HEK293T (cell line): ENCODE data around the gene POLR1D.

Source experiments
- CTCF ChIA-PET: fragments of 350-600 bp; formaldehyde crosslinking; extraction: SDS; loops from one replicate; lab custom pipeline; 2021; ENCODE audit warnings: antibody characterized with exemption, inconsistent platforms; lab: Yijun Ruan, JAX
- POLR2A ChIA-PET: fragments of 350-600 bp; formaldehyde crosslinking; extraction: SDS; loops from one replicate; lab custom pipeline; 2020; ENCODE audit warnings: antibody characterized with exemption, inconsistent platforms; lab: Yijun Ruan, JAX
- DNase-seq: peaks from one replicate; pipeline ENCODE4 v3.0.0; 2012; ENCODE audit warnings: mixed read lengths; ENCODE audit errors: extremely low spot score
- ARNT ChIP-seq: fragments of 450-650 bp; IDR thresholded peaks from 2 replicates; pipeline ENCODE4 v1.6.1; 2017; ENCODE audit warnings: mild to moderate bottlenecking
- BHLHE40 ChIP-seq: fragments of 450-650 bp; IDR thresholded peaks from 2 replicates; pipeline ENCODE4 v1.6.1; 2016; ENCODE audit warnings: mild to moderate bottlenecking, moderate library complexity, borderline replicate concordance
- CTBP1 ChIP-seq: fragments of 450-650 bp; IDR thresholded peaks from 2 replicates; pipeline ENCODE4 v1.6.1; 2016; ENCODE audit warnings: borderline replicate concordance
- ELF4 ChIP-seq: fragments of 450-650 bp; IDR thresholded peaks from 2 replicates; pipeline ENCODE4 v1.6.1; 2017; ENCODE audit warnings: antibody characterized with exemption
- FOXA1 ChIP-seq: fragments of 450-650 bp; IDR thresholded peaks from 2 replicates; pipeline ENCODE4 v1.6.1; 2016; ENCODE audit warnings: mild to moderate bottlenecking
- FOXK2 ChIP-seq: fragments of 450-650 bp; IDR thresholded peaks from 2 replicates; pipeline ENCODE4 v1.6.1; 2016; ENCODE audit warnings: mild to moderate bottlenecking
- FOXM1 ChIP-seq: fragments of 450-650 bp; IDR thresholded peaks from 2 replicates; pipeline ENCODE4 v1.6.1; 2017; ENCODE audit warnings: mild to moderate bottlenecking, borderline replicate concordance
- HDGF ChIP-seq: fragments of 450-650 bp; IDR thresholded peaks from 2 replicates; pipeline ENCODE4 v1.6.1; 2017; ENCODE audit warnings: antibody characterized with exemption, borderline replicate concordance
- L3MBTL2 ChIP-seq: fragments of 450-650 bp; conservative IDR thresholded peaks from 2 replicates; pipeline ENCODE4 v1.6.1; 2016; ENCODE audit warnings: mild to moderate bottlenecking
- LEF1 ChIP-seq: fragments of 450-650 bp; IDR thresholded peaks from 2 replicates; pipeline ENCODE4 v1.6.1; 2017; ENCODE audit warnings: mild to moderate bottlenecking, borderline replicate concordance
- NFRKB ChIP-seq: fragments of 450-650 bp; IDR thresholded peaks from 2 replicates; pipeline ENCODE4 v1.6.1; 2016; ENCODE audit warnings: mild to moderate bottlenecking, moderate library complexity
- PKNOX1 ChIP-seq: fragments of 450-650 bp; IDR thresholded peaks from 2 replicates; pipeline ENCODE4 v1.6.1; 2016
- SP1 ChIP-seq: fragments of 450-650 bp; IDR thresholded peaks from 2 replicates; pipeline ENCODE4 v1.6.1; 2017
- SUZ12 ChIP-seq: fragments of 450-650 bp; IDR thresholded peaks from 2 replicates; pipeline ENCODE4 v1.6.1; 2016; ENCODE audit warnings: mild to moderate bottlenecking
- TARDBP ChIP-seq: fragments of 450-650 bp; IDR thresholded peaks from 2 replicates; pipeline ENCODE4 v1.6.1; 2016
- ZNF384 ChIP-seq: fragments of 450-650 bp; IDR thresholded peaks from 2 replicates; pipeline ENCODE4 v1.6.1; 2016

Gene POLR1D

GRCh38 chr13:27643334-27644132 is 21.8 kb downstream of the POLR1D start:
- CTCF ChIA-PET: no interaction called here
- TF ChIP-seq FOXA1 (no peak), FOXM1 (no peak), TARDBP (no peak), ZNF384 (no peak), CTBP1 (no peak), LEF1 (no peak), ARNT (no peak), NFRKB (no peak), L3MBTL2 (no peak), BHLHE40 (no peak), HDGF (no peak), PKNOX1 (no peak), SP1 (no peak), FOXK2 (no peak), SUZ12 (no peak)
- no peak for DNase-seq
- POLR2A ChIA-PET: no interaction called here

GRCh38 chr13:27644302-27644701 is 22.6 kb downstream of the POLR1D start:
- CTCF ChIA-PET: interaction anchor here (1.3 kb wide), 1 partner anchor 182 kb away, joined by 3 read pairs; no protein-coding TSS in a partner anchor
- DNase-seq: no peak
- TF ChIP-seq BHLHE40 (no peak), ARNT (no peak), L3MBTL2 (no peak), ZNF384 (no peak), NFRKB (no peak), HDGF (no peak), SUZ12 (no peak), TARDBP (no peak), PKNOX1 (no peak), SP1 (no peak), LEF1 (no peak), FOXA1 (no peak), FOXM1 (no peak), FOXK2 (no peak), ELF4 (no peak)

GRCh38 chr13:27650312-27650711 is 28.6 kb downstream of the POLR1D start:
- TF ChIP-seq HDGF (no peak), ARNT (no peak), NFRKB (no peak), PKNOX1 (no peak), ELF4 (no peak), CTBP1 (no peak), SP1 (no peak), FOXA1 (no peak), ZNF384 (no peak), TARDBP (no peak), L3MBTL2 (no peak), FOXK2 (no peak)
- DNase-seq: no peak
- CTCF ChIA-PET: no interaction called here
- POLR2A ChIA-PET: no interaction called here

More at GRCh38 chr13:27644302-27644701, 22.6 kb downstream of the POLR1D start:
- POLR2A ChIA-PET: no interaction called here

- DNase-seq: no peak
- CTCF ChIA-PET: no interaction called here
- POLR2A ChIA-PET: no interaction called here
- TF ChIP-seq L3MBTL2 (no peak), CTBP1 (no peak), LEF1 (no peak), SP1 (no peak), TARDBP (no peak), FOXM1 (no peak), FOXA1 (no peak), BHLHE40 (no peak), ELF4 (no peak), ZNF384 (no peak), ARNT (no peak), SUZ12 (no peak), HDGF (no peak), NFRKB (no peak)
Measured at GRCh38 chr13:27654059-27654458, 32.4 kb downstream of the POLR1D start.

- no peak for TF ChIP-seq L3MBTL2
- TF ChIP-seq ELF4: no peak
- TF ChIP-seq FOXA1: no peak
- TF ChIP-seq BHLHE40: no peak
- no peak for TF ChIP-seq NFRKB
- ChIA-PET CTCF (no interaction called here), POLR2A (no interaction called here)
- no peak for DNase-seq
Measured at GRCh38 chr13:27654816-27655215, 33.1 kb downstream of the POLR1D start.

- CTCF ChIA-PET: no interaction called here
- DNase-seq: no peak
- TF ChIP-seq HDGF: no peak
- TF ChIP-seq SUZ12: no peak
- no peak for TF ChIP-seq ARNT
- no peak for TF ChIP-seq ELF4
- TF ChIP-seq FOXM1: no peak
- TF ChIP-seq BHLHE40: no peak
- no peak for TF ChIP-seq FOXK2
- no peak for TF ChIP-seq TARDBP
- POLR2A ChIA-PET: no interaction called here
Measured at GRCh38 chr13:27657724-27658123, 36.0 kb downstream of the POLR1D start.
